Measurements from ENCODE around the gene GOLGA8S. TPM values are rescaled to one million over a fixed set of nuclear protein-coding genes. Genes with fewer than 3 reads are reported as not detected.
"Not testable (repeated sequence)": the region's sequence is repeated elsewhere in the genome, so short reads cannot be mapped to it uniquely, and the experiment has no call there.

Gene GOLGA8S
- total and polyA plus RNA-seq, 2 donors (not counting 1 experiment from before 2014, with no cell fraction given): 0.04 TPM; not detected in 1

DNA sequence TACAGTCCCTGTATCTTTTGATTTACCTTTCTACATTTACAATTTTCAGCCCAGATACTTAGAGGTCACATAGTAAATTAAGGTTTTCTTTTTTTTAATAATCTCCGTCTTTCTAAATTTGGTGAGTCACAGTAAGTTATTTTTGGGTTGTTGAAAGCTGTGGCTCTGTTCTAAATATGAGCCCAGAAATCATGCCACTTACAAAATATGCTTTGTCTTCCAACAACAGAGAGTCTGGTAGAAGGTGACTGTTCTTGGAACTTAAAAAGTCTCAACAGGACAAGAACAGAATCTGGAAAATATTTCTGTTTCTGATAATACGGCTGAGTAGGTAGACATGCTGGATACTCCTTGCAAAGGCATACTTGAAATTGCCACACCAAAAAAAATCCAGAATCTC, 16.0 kb downstream of the GOLGA8S start:
- DNase-seq: no peak
- ChIA-PET CTCF (no interaction called here), POLR2A (no interaction called here)
- intact Hi-C loops (cut with micrococcal nuclease): no loop called here
- Histone ChIP-seq H3K4me2 (replicated peaks; ENCODE audit: low read depth, low read length, poor library complexity, severe bottlenecking) (no peak overlapping the region), H3K27ac (ENCODE audit: low read length in 2 of 2) (no peak overlapping the region), H3K4me1 (ENCODE audit: control insufficient read depth in 2 of 2, insufficient read depth in 2 of 2, low read length in 2 of 2) (no peaks in the 10 kb centered on the region), H3K27me3 (replicated peaks in 1 of 4; ENCODE audit: control extremely low read depth in 1 of 4, control insufficient read depth in 3 of 4, insufficient read depth in 4 of 4, low read length in 3 of 4) (no peaks in the 10 kb centered on the region), H3K9ac (ENCODE audit: low read length) (no peak overlapping the region), H3K4me3 (ENCODE audit: control extremely low read depth in 1 of 5, extremely low read depth in 1 of 5, insufficient read depth in 1 of 5, low read depth in 2 of 5, low read length in 4 of 5) (no peak overlapping the region), H3K36me3 (replicated peaks in 1 of 2; ENCODE audit: control extremely low read depth in 1 of 2, control insufficient read depth in 1 of 2, extremely low read depth in 1 of 2, insufficient read depth in 2 of 2, low read length in 1 of 2) (no peaks in the 10 kb centered on the region), H3K79me2 (ENCODE audit: control insufficient read depth, insufficient read depth, low read length) (no peaks in the 10 kb centered on the region), H2AFZ (ENCODE audit: insufficient read depth, low read depth, low read length, poor library complexity, severe bottlenecking) (no peak overlapping the region), H4K20me1 (ENCODE audit: control insufficient read depth, insufficient read depth, low read length, poor library complexity, severe bottlenecking) (no peaks in the 10 kb centered on the region), H3K9me3 (ENCODE audit: control extremely low read depth in 1 of 3, control insufficient read depth in 2 of 3, insufficient read depth in 1 of 3, low read length in 2 of 3) (no peaks in the 10 kb centered on the region)
- no CpG with 5 or more reads among the region's 2 CpGs for WGBS (ENCODE audit: insufficient coverage)
- Mint-ChIP-seq H3K4me1 (no peaks in the 10 kb centered on the region), H3K27ac (no peak overlapping the region), H3K9me3 (ENCODE audit: insufficient read depth) (no peaks in the 10 kb centered on the region), H3K27me3 (no peaks in the 10 kb centered on the region), H3K4me3 (no peak overlapping the region)
- ATAC-seq (ENCODE audit: low read depth): no peak
- TF ChIP-seq EZH2 (IDR thresholded peaks at IDR 0.05; ENCODE audit: borderline replicate concordance, insufficient read depth, low read depth, low read length, poor library complexity, severe bottlenecking): no peak
- TF ChIP-seq, protein P1, sequence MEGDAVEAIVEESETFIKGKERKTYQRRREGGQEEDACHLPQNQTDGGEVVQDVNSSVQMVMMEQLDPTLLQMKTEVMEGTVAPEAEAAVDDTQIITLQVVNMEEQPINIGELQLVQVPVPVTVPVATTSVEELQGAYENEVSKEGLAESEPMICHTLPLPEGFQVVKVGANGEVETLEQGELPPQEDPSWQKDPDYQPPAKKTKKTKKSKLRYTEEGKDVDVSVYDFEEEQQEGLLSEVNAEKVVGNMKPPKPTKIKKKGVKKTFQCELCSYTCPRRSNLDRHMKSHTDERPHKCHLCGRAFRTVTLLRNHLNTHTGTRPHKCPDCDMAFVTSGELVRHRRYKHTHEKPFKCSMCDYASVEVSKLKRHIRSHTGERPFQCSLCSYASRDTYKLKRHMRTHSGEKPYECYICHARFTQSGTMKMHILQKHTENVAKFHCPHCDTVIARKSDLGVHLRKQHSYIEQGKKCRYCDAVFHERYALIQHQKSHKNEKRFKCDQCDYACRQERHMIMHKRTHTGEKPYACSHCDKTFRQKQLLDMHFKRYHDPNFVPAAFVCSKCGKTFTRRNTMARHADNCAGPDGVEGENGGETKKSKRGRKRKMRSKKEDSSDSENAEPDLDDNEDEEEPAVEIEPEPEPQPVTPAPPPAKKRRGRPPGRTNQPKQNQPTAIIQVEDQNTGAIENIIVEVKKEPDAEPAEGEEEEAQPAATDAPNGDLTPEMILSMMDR (IDR thresholded peaks at IDR 0.05): no peak

GRCh38 chr15:23371134-23371533, 16.6 kb downstream of the GOLGA8S start:
- H3K36me3 ChIP-seq (replicated peaks in 1 of 2; ENCODE audit: control extremely low read depth in 1 of 2, control insufficient read depth in 1 of 2, extremely low read depth in 1 of 2, insufficient read depth in 2 of 2, low read length in 1 of 2); H3K4me3 ChIP-seq (ENCODE audit: control extremely low read depth in 1 of 5, extremely low read depth in 1 of 5, insufficient read depth in 1 of 5, low read depth in 2 of 5, low read length in 4 of 5); H3K9me3 ChIP-seq (ENCODE audit: control extremely low read depth in 1 of 3, control insufficient read depth in 2 of 3, insufficient read depth in 1 of 3, low read length in 2 of 3); H3K27ac ChIP-seq (ENCODE audit: low read length in 2 of 2); H3K4me1 Mint-ChIP-seq; H3K27ac Mint-ChIP-seq; H3K4me1 ChIP-seq (ENCODE audit: control insufficient read depth in 2 of 2, insufficient read depth in 2 of 2, low read length in 2 of 2); H3K79me2 ChIP-seq (ENCODE audit: control insufficient read depth, insufficient read depth, low read length); H2AFZ ChIP-seq (ENCODE audit: insufficient read depth, low read depth, low read length, poor library complexity, severe bottlenecking); H3K9me3 Mint-ChIP-seq (ENCODE audit: insufficient read depth); H3K4me3 Mint-ChIP-seq; intact Hi-C loops (cut with micrococcal nuclease); DNase-seq; H3K27me3 ChIP-seq (replicated peaks in 1 of 4; ENCODE audit: control extremely low read depth in 1 of 4, control insufficient read depth in 3 of 4, insufficient read depth in 4 of 4, low read length in 3 of 4); H3K4me2 ChIP-seq (replicated peaks; ENCODE audit: low read depth, low read length, poor library complexity, severe bottlenecking); H4K20me1 ChIP-seq (ENCODE audit: control insufficient read depth, insufficient read depth, low read length, poor library complexity, severe bottlenecking); H3K9ac ChIP-seq (ENCODE audit: low read length); ATAC-seq (ENCODE audit: low read depth); POLR2A ChIA-PET; H3K27me3 Mint-ChIP-seq: not testable (repeated sequence)
- CTCF ChIA-PET: interaction anchor here (0.7 kb wide), 1 partner anchor 335 kb away, joined by 3 read pairs; no protein-coding TSS in a partner anchor
- WGBS (ENCODE audit: insufficient coverage): no CpG with 5 or more reads among the region's 4 CpGs

DNA sequence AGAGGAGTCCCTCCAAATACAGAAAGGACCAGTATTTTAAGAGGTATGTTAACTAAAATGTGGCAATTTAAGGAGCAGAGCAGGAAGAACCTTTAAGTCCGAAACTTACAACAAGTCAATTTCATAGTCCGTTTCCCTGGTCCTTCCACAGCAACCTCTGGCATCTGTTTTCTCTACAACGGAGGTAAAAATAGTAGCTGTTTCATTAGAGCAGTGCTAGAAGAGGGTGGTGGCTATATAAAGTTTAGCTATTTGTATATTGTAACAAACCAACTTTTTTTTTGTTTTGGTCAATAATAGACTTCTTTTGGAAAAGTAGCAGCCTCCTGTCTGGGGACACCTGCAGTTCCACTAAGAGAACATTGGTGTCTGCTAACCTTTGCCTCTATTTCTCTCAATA, 17.3 kb downstream of the GOLGA8S start:
- CTCF ChIA-PET; H3K4me3 ChIP-seq (ENCODE audit: control extremely low read depth in 1 of 5, extremely low read depth in 1 of 5, insufficient read depth in 1 of 5, low read depth in 2 of 5, low read length in 4 of 5); DNase-seq; H2AFZ ChIP-seq (ENCODE audit: insufficient read depth, low read depth, low read length, poor library complexity, severe bottlenecking); H4K20me1 ChIP-seq (ENCODE audit: control insufficient read depth, insufficient read depth, low read length, poor library complexity, severe bottlenecking); H3K4me2 ChIP-seq (replicated peaks; ENCODE audit: low read depth, low read length, poor library complexity, severe bottlenecking); H3K9me3 ChIP-seq (ENCODE audit: control extremely low read depth in 1 of 3, control insufficient read depth in 2 of 3, insufficient read depth in 1 of 3, low read length in 2 of 3); H3K4me3 Mint-ChIP-seq; H3K79me2 ChIP-seq (ENCODE audit: control insufficient read depth, insufficient read depth, low read length); H3K27ac ChIP-seq (ENCODE audit: low read length in 2 of 2); H3K4me1 ChIP-seq (ENCODE audit: control insufficient read depth in 2 of 2, insufficient read depth in 2 of 2, low read length in 2 of 2); intact Hi-C loops (cut with micrococcal nuclease); ATAC-seq (ENCODE audit: low read depth); H3K4me1 Mint-ChIP-seq; POLR2A ChIA-PET; H3K36me3 ChIP-seq (replicated peaks in 1 of 2; ENCODE audit: control extremely low read depth in 1 of 2, control insufficient read depth in 1 of 2, extremely low read depth in 1 of 2, insufficient read depth in 2 of 2, low read length in 1 of 2); H3K9ac ChIP-seq (ENCODE audit: low read length); H3K27ac Mint-ChIP-seq; H3K27me3 ChIP-seq (replicated peaks in 1 of 4; ENCODE audit: control extremely low read depth in 1 of 4, control insufficient read depth in 3 of 4, insufficient read depth in 4 of 4, low read length in 3 of 4); H3K27me3 Mint-ChIP-seq; H3K9me3 Mint-ChIP-seq (ENCODE audit: insufficient read depth): not testable (repeated sequence)
- no CpG with 5 or more reads among the region's 3 CpGs for WGBS (ENCODE audit: insufficient coverage)

Measured in B cell (primary cell).